HepG2 (cell line): ENCODE data around the gene POLH. TPM values are rescaled to one million over a fixed set of nuclear protein-coding genes. Genes with fewer than 3 reads are reported as not detected.

Source experiments
- ATAC-seq: fragments of 200-7000 bp; cut with Tn5 transposase; 3 replicates; pipeline ENCODE4 v1.9.1; 2020; ENCODE audit warnings: mild to moderate bottlenecking, moderate library complexity
- BruUV-seq: library from RNA; stranded (reverse); fragments of 400-500 nt; replicated peaks from 2 replicates; lab custom pipeline; 2021; lab: Mats Ljungman, UMichigan
- CTCF ChIA-PET: fragments of 300-600 bp; formaldehyde crosslinking; extraction: SDS; loops from one replicate; lab custom pipeline; 2021; ENCODE audit warnings: low total read pairs, inconsistent platforms, low intra/inter-chr PET ratio; lab: Yijun Ruan, JAX
- POLR2A ChIA-PET: fragments of 350-600 bp; sonication (Branson Sonifier 250); formaldehyde crosslinking; loops from one replicate; lab custom pipeline; 2020; ENCODE audit warnings: antibody characterized with exemption, inconsistent platforms; lab: Yijun Ruan, JAX
- DNase-seq: peaks from one replicate; pipeline ENCODE4 v3.0.0-alpha.2; 2015; ENCODE audit warnings: low spot score
- FAIRE-seq: peaks from 3 replicates; lab custom pipeline; 2011; peaks lifted over from hg19 to GRCh38; lab: Jason Lieb, UNC
- H2AFZ ChIP-seq: one replicate; pipeline ENCODE4 v1.6.1; 2011; ENCODE audit warnings: low read length, inconsistent platforms
- H3K27ac ChIP-seq: fragments of 300-600 bp; 3 replicates; pipeline ENCODE4 v1.8.0; 2011; ENCODE audit warnings: mixed run types, mild to moderate bottlenecking, mixed read lengths, low read length, inconsistent platforms; ENCODE audit not compliant: insufficient read depth; ENCODE audit errors: extremely low read length
- H3K27me3 ChIP-seq, 2 experiments: fragments of 200-600 bp in 1 of 2; 2 replicates in 1 of 2; 3 replicates in 1 of 2; pipeline versions ENCODE4 v1.6.0 to v1.8.0; 2011; ENCODE audit warnings: low read length in 2 of 2, mild to moderate bottlenecking in 2 of 2, moderate library complexity in 2 of 2, inconsistent platforms in 1 of 2; ENCODE audit not compliant: insufficient read depth in 2 of 2, control insufficient read depth in 1 of 2
- H3K36me3 ChIP-seq, 2 experiments: fragments of 200-600 bp in 1 of 2; replicated peaks in 1 of 2; 2 replicates in 1 of 2; 3 replicates in 1 of 2; pipeline versions ENCODE4 v1.5.1 to v1.8.0; 2011; ENCODE audit warnings: low read length in 2 of 2, inconsistent platforms in 1 of 2; ENCODE audit not compliant: insufficient read depth in 2 of 2, control insufficient read depth in 1 of 2
- H3K4me1 ChIP-seq: 2 replicates; pipeline ENCODE4 v1.5.1; 2012; ENCODE audit warnings: low read length, inconsistent platforms; ENCODE audit not compliant: insufficient read depth
- H3K4me2 ChIP-seq: 2 replicates; pipeline ENCODE4 v1.6.0; 2011; ENCODE audit warnings: low read depth, low read length, inconsistent platforms
- H3K4me3 ChIP-seq, 3 experiments: fragments of 200-600 bp in 1 of 3; sonication (generic), shearing (Covaris generic) in 1 of 3; replicated peaks in 1 of 3; 2 replicates each; pipeline ENCODE4 v1.5.1; 2011 to 2016; ENCODE audit warnings: low read length in 3 of 3, inconsistent platforms in 2 of 3, low read depth in 2 of 3, mild to moderate bottlenecking in 2 of 3, control low read depth in 1 of 3, mixed read lengths in 1 of 3; ENCODE audit not compliant: insufficient read depth in 1 of 3
- H3K79me2 ChIP-seq: one replicate; pipeline ENCODE4 v1.6.1; 2011; ENCODE audit warnings: low read length, inconsistent platforms; ENCODE audit not compliant: insufficient read depth
- H3K9ac ChIP-seq: 2 replicates; pipeline ENCODE4 v1.6.0; 2011; ENCODE audit warnings: mild to moderate bottlenecking, low read depth, low read length, inconsistent platforms; ENCODE audit not compliant: insufficient read depth
- H3K9me3 ChIP-seq: 2 replicates; pipeline ENCODE4 v1.5.1; 2012; ENCODE audit warnings: mild to moderate bottlenecking, low read length
- H4K20me1 ChIP-seq: 2 replicates; pipeline ENCODE4 v1.6.0; 2011; ENCODE audit warnings: inconsistent platforms, mild to moderate bottlenecking, low read length, moderate library complexity; ENCODE audit not compliant: insufficient read depth
- FOXK2 ChIP-seq: fragments of 450-650 bp; IDR thresholded peaks from 2 replicates; pipeline ENCODE4 v1.6.1; 2016
- HDAC6 ChIP-seq: fragments of 200-600 bp; sonication (generic); IDR thresholded peaks from 2 replicates; pipeline ENCODE4 v1.7.0; 2017; ENCODE audit warnings: mild to moderate bottlenecking, antibody characterized with exemption, low read length, low read depth
- KLF9 ChIP-seq: IDR thresholded peaks from 2 replicates; pipeline ENCODE4 v1.6.1; 2016; ENCODE audit warnings: low read depth
- NFKB2 ChIP-seq: sonication (generic); formaldehyde crosslinking; IDR thresholded peaks from 2 replicates; pipeline ENCODE4 v1.4.0; 2020; ENCODE audit warnings: missing genetic modification reagents, borderline replicate concordance
- POLR2G ChIP-seq: fragments of 200-400 bp; formaldehyde crosslinking; IDR thresholded peaks from 2 replicates; pipeline ENCODE4 v1.6.1; 2018; ENCODE audit warnings: mild to moderate bottlenecking, low read depth, low read length, moderate library complexity
- TARDBP ChIP-seq: sonication (generic); formaldehyde crosslinking; IDR thresholded peaks from 2 replicates; pipeline ENCODE4 v1.8.0; 2022; ENCODE audit warnings: mild to moderate bottlenecking, missing genetic modification reagents
- TEAD2 ChIP-seq: sonication (generic); formaldehyde crosslinking; IDR thresholded peaks from 2 replicates; pipeline ENCODE4 v1.9.0; 2021; ENCODE audit warnings: missing genetic modification reagents
- ZNF274 ChIP-seq: sonication (generic); formaldehyde crosslinking; IDR thresholded peaks from 2 replicates; pipeline ENCODE4 v1.5.1; 2020; ENCODE audit warnings: mild to moderate bottlenecking, missing genetic modification reagents
- ZNF703 ChIP-seq: sonication (generic); formaldehyde crosslinking; IDR thresholded peaks from 2 replicates; pipeline ENCODE4 v1.5.1; 2020; ENCODE audit warnings: missing genetic modification reagents, mild to moderate bottlenecking, moderate library complexity, borderline replicate concordance
- WGBS: methylation state at CpG from one replicate; pipeline ENCODE4 v1.1.6; 2017; ENCODE audit warnings: low lambda C conversion rate; 5-methylcytosine and 5-hydroxymethylcytosine counted together
- in situ Hi-C: cut with HindIII; loops from 2 replicates; pipeline ENCODE4 v1.10.0; 2017; ENCODE audit warnings: low pct_unique_long_range_greater_than_20kb; ENCODE audit not compliant: extremely low pct_ligation_motif_present
- intact Hi-C: fragments of 100-400 bp; cut with micrococcal nuclease; formaldehyde crosslinking; loops from one replicate; pipeline ENCODE4 v1.10.0; 2022; ENCODE audit not compliant: unreplicated experiment
- polyA plus RNA-seq, 8 experiments: library from polyadenylated mRNA; depleted of rRNA in 3 of 8; stranded (reverse) in 7 of 8; unstranded in 1 of 8; fragments of >200 nt; fragmentation: Illumina TruSeq in 4 of 8; extraction: Trizol in 4 of 8; gene quantifications; 2 replicates each; pipeline versions ENCODE4 v1.2.1 to v1.2.3, GENCODE V29; 2011 to 2016; ENCODE audit warnings: low read depth in 4 of 8, missing spikeins in 1 of 8, mixed read lengths in 1 of 8; ENCODE audit not compliant: insufficient read depth in 1 of 8
- total RNA-seq, 5 experiments: library from RNA; depleted of rRNA; stranded (reverse); fragments of >200 nt; fragmentation: Illumina TruSeq; extraction: Trizol; gene quantifications; 2 replicates each; pipeline ENCODE4 v1.2.3, GENCODE V29; 2016; ENCODE audit warnings: low read depth in 1 of 5

The POLH gene
- total and polyA plus RNA-seq, 2 of the 13 experiments (the other 11 are each of a cell fraction or from before 2014, with no cell fraction given) = 11.6 to 25.0 TPM

DNA sequence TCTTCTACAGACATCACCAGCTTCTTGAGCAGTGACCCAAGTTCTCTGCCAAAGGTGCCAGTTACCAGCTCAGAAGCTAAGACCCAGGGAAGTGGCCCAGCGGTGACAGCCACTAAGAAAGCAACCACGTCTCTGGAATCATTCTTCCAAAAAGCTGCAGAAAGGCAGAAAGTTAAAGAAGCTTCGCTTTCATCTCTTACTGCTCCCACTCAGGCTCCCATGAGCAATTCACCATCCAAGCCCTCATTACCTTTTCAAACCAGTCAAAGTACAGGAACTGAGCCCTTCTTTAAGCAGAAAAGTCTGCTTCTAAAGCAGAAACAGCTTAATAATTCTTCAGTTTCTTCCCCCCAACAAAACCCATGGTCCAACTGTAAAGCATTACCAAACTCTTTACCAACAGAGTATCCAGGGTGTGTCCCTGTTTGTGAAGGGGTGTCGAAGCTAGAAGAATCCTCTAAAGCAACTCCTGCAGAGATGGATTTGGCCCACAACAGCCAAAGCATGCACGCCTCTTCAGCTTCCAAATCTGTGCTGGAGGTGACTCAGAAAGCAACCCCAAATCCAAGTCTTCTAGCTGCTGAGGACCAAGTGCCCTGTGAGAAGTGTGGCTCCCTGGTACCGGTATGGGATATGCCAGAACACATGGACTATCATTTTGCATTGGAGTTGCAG lies 37.9 kb downstream of the POLH start:
- Histone ChIP-seq H4K20me1 (no peaks in the 10 kb centered on the region), H3K9ac (no peak overlapping the region), H3K79me2 (no peaks in the 10 kb centered on the region), H3K9me3 (no peaks in the 10 kb centered on the region), H3K4me2 (no peak overlapping the region), H3K36me3 (peaks cover 9 to 49% of the 10 kb centered on the region in 2 experiments), H3K27me3 (no peaks in the 10 kb centered on the region), H3K4me3 (no peak overlapping the region), H2AFZ (no peak overlapping the region), H3K27ac (no peak overlapping the region), H3K4me1 (0 out of 2 replicates have a peak, but pooled peaks cover 5% of the 10 kb centered on the region)
- in situ Hi-C loops (no loop called here), intact Hi-C loops (no loop called here)
- ATAC-seq (no peak), DNase-seq (no peak), FAIRE-seq (no peak)
- ChIA-PET CTCF (no interaction called here), POLR2A (interaction anchor here (1.9 to 3.9 kb wide), 2 partner anchors 13 to 16 kb away, joined by 10 to 32 read pairs; partner anchors contain the start of gene GTPBP2)
- no peak for TF ChIP-seq TARDBP (CRISPR knock-in tag)
- peak; percentile 33 for TF ChIP-seq POLR2G
- WGBS = 97% methylated on average over 6 of the region's 6 CpGs
- no TSS peak for BruUV-seq

DNA sequence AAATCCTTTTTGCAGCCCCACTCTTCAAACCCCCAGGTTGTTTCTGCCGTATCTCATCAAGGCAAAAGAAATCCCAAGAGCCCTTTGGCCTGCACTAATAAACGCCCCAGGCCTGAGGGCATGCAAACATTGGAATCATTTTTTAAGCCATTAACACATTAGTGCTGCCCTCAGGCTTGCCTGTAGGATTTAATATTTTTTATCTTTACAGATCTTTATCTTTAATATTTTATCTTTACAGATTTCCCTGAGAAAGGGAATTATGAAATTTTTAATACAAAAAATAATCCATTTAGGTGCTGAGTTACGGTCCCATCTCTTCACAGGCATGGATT lies 38.4 kb downstream of the POLH start:
- no peaks in the 10 kb centered on the region for H4K20me1 ChIP-seq
- in situ Hi-C loops = no loop called here
- no peak for FAIRE-seq
- intact Hi-C loops = no loop called here
- H3K27me3 ChIP-seq = no peaks in the 10 kb centered on the region
- H3K9ac ChIP-seq = no peak overlapping the region
- 95% methylated on average over 3 of the region's 3 CpGs for WGBS
- no peak overlapping the region for H2AFZ ChIP-seq
- peaks cover 9 to 44% of the 10 kb centered on the region in 2 experiments for H3K36me3 ChIP-seq
- TF ChIP-seq NFKB2 (CRISPR knock-in tag) (no peak), ZNF274 (no peak), POLR2G (peak; percentile 0; the same call in 1 of the 2 replicates), KLF9 (CRISPR knock-in tag) (no peak), FOXK2 (no peak), TEAD2 (CRISPR knock-in tag) (no peak), ZNF703 (no peak), HDAC6 (no peak)
- TF ChIP-seq, all 625 proteins: peak for 1
- no peak for DNase-seq
- POLR2A ChIA-PET = interaction anchor here (1.9 to 3.9 kb wide), 2 partner anchors 12 to 15 kb away, joined by 10 to 32 read pairs; partner anchors contain the start of gene GTPBP2
- Histone ChIP-seq H3K4me3 (no peak overlapping the region), H3K79me2 (no peaks in the 10 kb centered on the region), H3K9me3 (no peaks in the 10 kb centered on the region), H3K4me2 (no peak overlapping the region), H3K27ac (no peak overlapping the region), H3K4me1 (0 out of 2 replicates have a peak, but pooled peaks cover 5% of the 10 kb centered on the region)
- no peak for ATAC-seq
- BruUV-seq = no TSS peak
- CTCF ChIA-PET = no interaction called here
